Measurements from ENCODE around the gene PBX1. TPM values are rescaled to one million over a fixed set of nuclear protein-coding genes. Genes with fewer than 3 reads are reported as not detected.

PBX1 gene
- total RNA-seq, 1 experiment from 2014 or later, result 102 TPM

GRCh38 chr1:164707868-164708331, 148.9 kb downstream of the PBX1 start:
- peaks cover 3% of the 10 kb centered on the region for H3K36me3 Mint-ChIP-seq
- no peak for DNase-seq (ENCODE audit: low spot score)

More at GRCh38 chr1:164707868-164708331, 148.9 kb downstream of the PBX1 start:
- ChIA-PET POLR2A (no interaction called here), CTCF (interaction anchor here (1.5 kb wide), 1 partner anchor 79 kb away, joined by 6 read pairs; no protein-coding TSS in a partner anchor)
- no peaks in the 10 kb centered on the region for H3K27me3 Mint-ChIP-seq (ENCODE audit: low read depth)
- H3K27ac Mint-ChIP-seq, result peak overlapping the region; percentile 22; the same call in 1 of the 2 replicates
- no peak overlapping the region for H3K4me3 Mint-ChIP-seq
- ATAC-seq, result no peak
- H3K9me3 Mint-ChIP-seq, result no peaks in the 10 kb centered on the region
- H3K4me1 Mint-ChIP-seq, result peaks cover 74% of the 10 kb centered on the region
- TF ChIP-seq, protein P1, sequence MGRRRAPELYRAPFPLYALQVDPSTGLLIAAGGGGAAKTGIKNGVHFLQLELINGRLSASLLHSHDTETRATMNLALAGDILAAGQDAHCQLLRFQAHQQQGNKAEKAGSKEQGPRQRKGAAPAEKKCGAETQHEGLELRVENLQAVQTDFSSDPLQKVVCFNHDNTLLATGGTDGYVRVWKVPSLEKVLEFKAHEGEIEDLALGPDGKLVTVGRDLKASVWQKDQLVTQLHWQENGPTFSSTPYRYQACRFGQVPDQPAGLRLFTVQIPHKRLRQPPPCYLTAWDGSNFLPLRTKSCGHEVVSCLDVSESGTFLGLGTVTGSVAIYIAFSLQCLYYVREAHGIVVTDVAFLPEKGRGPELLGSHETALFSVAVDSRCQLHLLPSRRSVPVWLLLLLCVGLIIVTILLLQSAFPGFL (CRISPR knock-in tag; IDR thresholded peaks at IDR 0.05; ENCODE audit: borderline replicate concordance), result no peak
- TF ChIP-seq ZNF219 (CRISPR knock-in tag; IDR thresholded peaks at IDR 0.05; ENCODE audit: borderline replicate concordance), result no peak
- TF ChIP-seq, protein P2, sequence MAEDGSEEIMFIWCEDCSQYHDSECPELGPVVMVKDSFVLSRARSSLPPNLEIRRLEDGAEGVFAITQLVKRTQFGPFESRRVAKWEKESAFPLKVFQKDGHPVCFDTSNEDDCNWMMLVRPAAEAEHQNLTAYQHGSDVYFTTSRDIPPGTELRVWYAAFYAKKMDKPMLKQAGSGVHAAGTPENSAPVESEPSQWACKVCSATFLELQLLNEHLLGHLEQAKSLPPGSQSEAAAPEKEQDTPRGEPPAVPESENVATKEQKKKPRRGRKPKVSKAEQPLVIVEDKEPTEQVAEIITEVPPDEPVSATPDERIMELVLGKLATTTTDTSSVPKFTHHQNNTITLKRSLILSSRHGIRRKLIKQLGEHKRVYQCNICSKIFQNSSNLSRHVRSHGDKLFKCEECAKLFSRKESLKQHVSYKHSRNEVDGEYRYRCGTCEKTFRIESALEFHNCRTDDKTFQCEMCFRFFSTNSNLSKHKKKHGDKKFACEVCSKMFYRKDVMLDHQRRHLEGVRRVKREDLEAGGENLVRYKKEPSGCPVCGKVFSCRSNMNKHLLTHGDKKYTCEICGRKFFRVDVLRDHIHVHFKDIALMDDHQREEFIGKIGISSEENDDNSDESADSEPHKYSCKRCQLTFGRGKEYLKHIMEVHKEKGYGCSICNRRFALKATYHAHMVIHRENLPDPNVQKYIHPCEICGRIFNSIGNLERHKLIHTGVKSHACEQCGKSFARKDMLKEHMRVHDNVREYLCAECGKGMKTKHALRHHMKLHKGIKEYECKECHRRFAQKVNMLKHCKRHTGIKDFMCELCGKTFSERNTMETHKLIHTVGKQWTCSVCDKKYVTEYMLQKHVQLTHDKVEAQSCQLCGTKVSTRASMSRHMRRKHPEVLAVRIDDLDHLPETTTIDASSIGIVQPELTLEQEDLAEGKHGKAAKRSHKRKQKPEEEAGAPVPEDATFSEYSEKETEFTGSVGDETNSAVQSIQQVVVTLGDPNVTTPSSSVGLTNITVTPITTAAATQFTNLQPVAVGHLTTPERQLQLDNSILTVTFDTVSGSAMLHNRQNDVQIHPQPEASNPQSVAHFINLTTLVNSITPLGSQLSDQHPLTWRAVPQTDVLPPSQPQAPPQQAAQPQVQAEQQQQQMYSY (CRISPR knock-in tag; IDR thresholded peaks at IDR 0.05), result no peak
- TF ChIP-seq ZNF532 (CRISPR knock-in tag; IDR thresholded peaks at IDR 0.05; ENCODE audit: borderline replicate concordance), result no peak
- no peak for TF ChIP-seq IRF2 (CRISPR knock-in tag; IDR thresholded peaks at IDR 0.05; ENCODE audit: borderline replicate concordance, low read depth)
- TF ChIP-seq, protein P3, sequence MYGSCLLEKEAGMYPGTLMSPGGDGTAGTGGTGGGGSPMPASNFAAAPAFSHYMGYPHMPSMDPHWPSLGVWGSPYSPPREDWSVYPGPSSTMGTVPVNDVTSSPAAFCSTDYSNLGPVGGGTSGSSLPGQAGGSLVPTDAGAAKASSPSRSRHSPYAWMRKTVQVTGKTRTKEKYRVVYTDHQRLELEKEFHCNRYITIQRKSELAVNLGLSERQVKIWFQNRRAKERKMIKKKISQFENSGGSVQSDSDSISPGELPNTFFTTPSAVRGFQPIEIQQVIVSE (CRISPR knock-in tag; IDR thresholded peaks at IDR 0.05; ENCODE audit: borderline replicate concordance), result no peak
- TF ChIP-seq FOXP1 (CRISPR knock-in tag; IDR thresholded peaks at IDR 0.05; ENCODE audit: borderline replicate concordance), result no peak
- TF ChIP-seq ZNF396 (CRISPR knock-in tag; IDR thresholded peaks at IDR 0.05; ENCODE audit: borderline replicate concordance), result no peak
- no peak for TF ChIP-seq TEAD1 (CRISPR knock-in tag; IDR thresholded peaks at IDR 0.05)
- no peak for TF ChIP-seq SOX15 (CRISPR knock-in tag; IDR thresholded peaks at IDR 0.05)
- no peak for TF ChIP-seq HMGA2 (CRISPR knock-in tag; IDR thresholded peaks at IDR 0.05)
- TF ChIP-seq SMAD3 (CRISPR knock-in tag; IDR thresholded peaks at IDR 0.05; ENCODE audit: borderline replicate concordance), result no peak
- no peak for TF ChIP-seq ATF1 (CRISPR knock-in tag; IDR thresholded peaks at IDR 0.05)
- TF ChIP-seq ZNF416 (CRISPR knock-in tag; IDR thresholded peaks at IDR 0.05), result no peak
- TF ChIP-seq GTF2I (CRISPR knock-in tag; conservative IDR thresholded peaks at IDR 0.05), result no peak
- TF ChIP-seq TP53 (CRISPR knock-in tag; IDR thresholded peaks at IDR 0.05), result no peak
- TF ChIP-seq MYBL2 (CRISPR knock-in tag; IDR thresholded peaks at IDR 0.05), result no peak
